Measurements from ENCODE around the gene ZNF407. TPM values are rescaled to one million over a fixed set of nuclear protein-coding genes. Genes with fewer than 3 reads are reported as not detected.

The ZNF407 gene
- total RNA-seq, 1 experiment from 2014 or later, result 7.6 TPM

GRCh38 chr18:74861154-74861553, 263.5 kb downstream of the ZNF407 start:
- H4K20me1 ChIP-seq (ENCODE audit: insufficient read depth), result no peaks in the 10 kb centered on the region
- ATAC-seq (no peak), DNase-seq (ENCODE audit: low read depth, low spot score) (no peak)
- CTCF ChIA-PET, result no interaction called here
- H3K27me3 ChIP-seq (ENCODE audit: insufficient read depth, low read length), result no peaks in the 10 kb centered on the region
- TF ChIP-seq FOSL1 (IDR thresholded peaks at IDR 0.05; ENCODE audit: low read depth), result no peak
- no peak overlapping the region for H3K4me3 ChIP-seq (replicated peaks in 1 of 2; ENCODE audit: low read depth in 1 of 2, low read length in 2 of 2)
- no TSS peak for BruUV-seq (replicated peaks)
- intact Hi-C loops (cut with micrococcal nuclease), result no loop called here
- H3K79me2 ChIP-seq (ENCODE audit: insufficient read depth, low read length), result no peaks in the 10 kb centered on the region
- H3K9ac ChIP-seq (ENCODE audit: low read length), result no peak overlapping the region
- no peak overlapping the region for H2AFZ ChIP-seq (ENCODE audit: low read depth, low read length, poor library complexity, severe bottlenecking)
- no peaks in the 10 kb centered on the region for H3K36me3 ChIP-seq (ENCODE audit: control insufficient read depth in 1 of 2, insufficient read depth in 2 of 2, low read length in 2 of 2)
- no peaks in the 10 kb centered on the region for H3K9me3 ChIP-seq (ENCODE audit: control insufficient read depth in 1 of 2, insufficient read depth in 1 of 2, low read depth in 1 of 2, low read length in 2 of 2)
- no peaks in the 10 kb centered on the region for H3K4me1 ChIP-seq (ENCODE audit: control insufficient read depth in 1 of 2, insufficient read depth in 2 of 2, low read length in 2 of 2)
- POLR2A ChIA-PET, result no interaction called here
- no peaks in the 10 kb centered on the region for H3K9me2 ChIP-seq (ENCODE audit: insufficient read depth)
- RAD21 ChIA-PET (ENCODE audit: low non-redundant PET in 1 of 2, low total read pairs in 2 of 2, uncharacterized antibody in 2 of 2, unreplicated experiment in 2 of 2), result no interaction called here
- H3K27ac ChIP-seq (ENCODE audit: low read depth, low read length), result no peak overlapping the region
- H3K4me2 ChIP-seq (ENCODE audit: low read length), result no peak overlapping the region

GRCh38 chr18:74862094-74862493, 264.4 kb downstream of the ZNF407 start:
- H3K4me3 ChIP-seq (replicated peaks in 1 of 2; ENCODE audit: low read depth in 1 of 2, low read length in 2 of 2), result no peak overlapping the region
- intact Hi-C loops (cut with micrococcal nuclease), result no loop called here
- RAD21 ChIA-PET (ENCODE audit: low non-redundant PET in 1 of 2, low total read pairs in 2 of 2, uncharacterized antibody in 2 of 2, unreplicated experiment in 2 of 2), result no interaction called here
- H3K4me2 ChIP-seq (ENCODE audit: low read length), result no peak overlapping the region
- no peak overlapping the region for H2AFZ ChIP-seq (ENCODE audit: low read depth, low read length, poor library complexity, severe bottlenecking)
- ATAC-seq, result no peak
- H3K36me3 ChIP-seq (ENCODE audit: control insufficient read depth in 1 of 2, insufficient read depth in 2 of 2, low read length in 2 of 2), result no peaks in the 10 kb centered on the region
- H3K27ac ChIP-seq (ENCODE audit: low read depth, low read length), result no peak overlapping the region
- no peaks in the 10 kb centered on the region for H3K9me3 ChIP-seq (ENCODE audit: control insufficient read depth in 1 of 2, insufficient read depth in 1 of 2, low read depth in 1 of 2, low read length in 2 of 2)
- H3K9me2 ChIP-seq (ENCODE audit: insufficient read depth), result no peaks in the 10 kb centered on the region
- BruUV-seq (replicated peaks), result no TSS peak
- CTCF ChIA-PET, result no interaction called here
- POLR2A ChIA-PET, result no interaction called here
- TF ChIP-seq SP1 (IDR thresholded peaks at IDR 0.05; ENCODE audit: low read depth) (no peak), POLR2A (IDR thresholded peaks at IDR 0.05; ENCODE audit: borderline replicate concordance, extremely low read depth, insufficient read depth, insufficient read length) (no peak), EZH2phosphoT487 (IDR thresholded peaks at IDR 0.05; ENCODE audit: borderline replicate concordance) (no peak), SIN3A (IDR thresholded peaks at IDR 0.05; ENCODE audit: low read depth) (no peak), ELF1 (IDR thresholded peaks at IDR 0.05; ENCODE audit: borderline replicate concordance, low read depth) (no peak), CTCF (IDR thresholded peaks at IDR 0.05 in 2 of 3, conservative IDR thresholded peaks at IDR 0.05 in 1 of 3; ENCODE audit: borderline replicate concordance in 1 of 3, insufficient read depth in 1 of 3, low read depth in 2 of 3, low read length in 2 of 3) (no peak), JUND (IDR thresholded peaks at IDR 0.05) (no peak), CEBPB (IDR thresholded peaks at IDR 0.05; ENCODE audit: low read depth) (no peak), POLR2AphosphoS5 (IDR thresholded peaks at IDR 0.05; ENCODE audit: low read depth, low read length) (no peak), EGR1 (IDR thresholded peaks at IDR 0.05; ENCODE audit: low read depth) (no peak), ZBTB33 (IDR thresholded peaks at IDR 0.05; ENCODE audit: extremely low read depth, insufficient replicate concordance, low read length) (no peak), TCF7L2 (IDR thresholded peaks at IDR 0.05; ENCODE audit: borderline replicate concordance, extremely low read depth, insufficient read depth, insufficient read length) (no peak)
- TF ChIP-seq, protein P1, sequence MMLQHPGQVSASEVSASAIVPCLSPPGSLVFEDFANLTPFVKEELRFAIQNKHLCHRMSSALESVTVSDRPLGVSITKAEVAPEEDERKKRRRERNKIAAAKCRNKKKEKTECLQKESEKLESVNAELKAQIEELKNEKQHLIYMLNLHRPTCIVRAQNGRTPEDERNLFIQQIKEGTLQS (IDR thresholded peaks at IDR 0.05), result no peak
- TF ChIP-seq, protein P2, sequence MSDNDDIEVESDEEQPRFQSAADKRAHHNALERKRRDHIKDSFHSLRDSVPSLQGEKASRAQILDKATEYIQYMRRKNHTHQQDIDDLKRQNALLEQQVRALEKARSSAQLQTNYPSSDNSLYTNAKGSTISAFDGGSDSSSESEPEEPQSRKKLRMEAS (IDR thresholded peaks at IDR 0.05), result no peak
- no peak overlapping the region for H3K9ac ChIP-seq (ENCODE audit: low read length)
- no peak for DNase-seq (ENCODE audit: low read depth, low spot score)
- H3K4me1 ChIP-seq (ENCODE audit: control insufficient read depth in 1 of 2, insufficient read depth in 2 of 2, low read length in 2 of 2), result no peaks in the 10 kb centered on the region
- no peaks in the 10 kb centered on the region for H4K20me1 ChIP-seq (ENCODE audit: insufficient read depth)
- no peaks in the 10 kb centered on the region for H3K79me2 ChIP-seq (ENCODE audit: insufficient read depth, low read length)
- no peaks in the 10 kb centered on the region for H3K27me3 ChIP-seq (ENCODE audit: insufficient read depth, low read length)
